ENCODE data around the gene MROH7. TPM values are rescaled to one million over a fixed set of nuclear protein-coding genes. Genes with fewer than 3 reads are reported as not detected.

Gene MROH7
- total RNA-seq, 6 experiments from 2014 or later, result 0.09 TPM; not detected in 5

GRCh38 chr1:54611621-54612020, 30.0 kb upstream of the MROH7 start:
- Mint-ChIP-seq H3K36me3 (ENCODE audit: low read depth) (no peaks in the 10 kb centered on the region), H3K4me3 (no peak overlapping the region), H3K9me3 (no peaks in the 10 kb centered on the region), H3K27me3 (ENCODE audit: insufficient read depth) (peaks cover 12% of the 10 kb centered on the region), H3K4me1 (ENCODE audit: low read depth) (peaks cover 6% of the 10 kb centered on the region; the same call in 1 of the 2 replicates), H3K27ac (no peak overlapping the region)
- no peak for DNase-seq
- TF ChIP-seq, protein P1, sequence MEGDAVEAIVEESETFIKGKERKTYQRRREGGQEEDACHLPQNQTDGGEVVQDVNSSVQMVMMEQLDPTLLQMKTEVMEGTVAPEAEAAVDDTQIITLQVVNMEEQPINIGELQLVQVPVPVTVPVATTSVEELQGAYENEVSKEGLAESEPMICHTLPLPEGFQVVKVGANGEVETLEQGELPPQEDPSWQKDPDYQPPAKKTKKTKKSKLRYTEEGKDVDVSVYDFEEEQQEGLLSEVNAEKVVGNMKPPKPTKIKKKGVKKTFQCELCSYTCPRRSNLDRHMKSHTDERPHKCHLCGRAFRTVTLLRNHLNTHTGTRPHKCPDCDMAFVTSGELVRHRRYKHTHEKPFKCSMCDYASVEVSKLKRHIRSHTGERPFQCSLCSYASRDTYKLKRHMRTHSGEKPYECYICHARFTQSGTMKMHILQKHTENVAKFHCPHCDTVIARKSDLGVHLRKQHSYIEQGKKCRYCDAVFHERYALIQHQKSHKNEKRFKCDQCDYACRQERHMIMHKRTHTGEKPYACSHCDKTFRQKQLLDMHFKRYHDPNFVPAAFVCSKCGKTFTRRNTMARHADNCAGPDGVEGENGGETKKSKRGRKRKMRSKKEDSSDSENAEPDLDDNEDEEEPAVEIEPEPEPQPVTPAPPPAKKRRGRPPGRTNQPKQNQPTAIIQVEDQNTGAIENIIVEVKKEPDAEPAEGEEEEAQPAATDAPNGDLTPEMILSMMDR (IDR thresholded peaks at IDR 0.05), result no peak

DNA sequence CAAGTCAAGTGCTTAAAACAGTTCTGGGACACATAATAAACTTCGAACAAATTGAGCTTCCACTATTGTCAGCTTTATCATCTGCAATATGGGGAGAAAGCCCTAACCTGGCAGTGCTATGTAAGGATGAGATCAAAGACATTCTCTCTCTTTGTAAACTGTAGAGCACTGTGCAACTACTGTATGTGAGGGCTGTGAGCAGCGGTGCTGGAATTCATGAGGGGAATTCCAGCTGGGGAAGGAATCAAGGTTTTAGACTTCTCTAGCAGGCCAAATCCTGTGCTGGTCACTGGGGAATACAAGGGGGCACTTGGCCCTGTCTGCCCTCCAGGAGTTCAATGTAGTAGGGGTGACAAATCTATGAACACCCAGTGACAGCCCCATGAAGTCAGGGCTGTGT, 27.6 kb upstream of the MROH7 start:
- Mint-ChIP-seq H3K27ac (no peak overlapping the region), H3K27me3 (ENCODE audit: insufficient read depth) (peaks cover 29% of the 10 kb centered on the region), H3K4me3 (no peak overlapping the region), H3K9me3 (no peaks in the 10 kb centered on the region), H3K36me3 (ENCODE audit: low read depth) (no peaks in the 10 kb centered on the region), H3K4me1 (ENCODE audit: low read depth) (peaks cover 6% of the 10 kb centered on the region; the same call in 1 of the 2 replicates)
- TF ChIP-seq, protein P1 (IDR thresholded peaks at IDR 0.05), result no peak
- no peak for DNase-seq

DNA sequence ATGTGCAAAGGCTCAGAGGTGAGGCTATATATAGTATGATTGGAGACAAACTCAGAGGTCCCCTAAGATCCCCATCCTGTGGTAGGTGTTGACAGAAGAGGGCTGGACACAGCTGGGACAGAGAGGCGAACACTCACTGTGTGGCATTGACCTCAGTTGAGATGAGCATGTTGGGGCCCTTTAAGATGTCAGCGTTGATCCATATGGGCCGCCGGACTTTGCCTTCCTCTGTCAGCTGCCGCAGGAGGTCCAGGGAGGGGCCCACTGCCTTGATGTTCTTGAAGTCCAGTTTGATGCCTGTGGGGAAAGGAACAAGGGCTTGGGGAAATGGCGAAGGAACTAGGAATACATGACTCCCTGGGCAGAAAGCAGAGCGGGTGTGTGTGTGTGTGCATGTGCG, 27.0 kb upstream of the MROH7 start:
- Mint-ChIP-seq H3K4me3 (no peak overlapping the region), H3K36me3 (ENCODE audit: low read depth) (no peaks in the 10 kb centered on the region), H3K9me3 (no peaks in the 10 kb centered on the region), H3K4me1 (ENCODE audit: low read depth) (peaks cover 6% of the 10 kb centered on the region; the same call in 1 of the 2 replicates), H3K27ac (no peak overlapping the region), H3K27me3 (ENCODE audit: insufficient read depth) (peaks cover 30% of the 10 kb centered on the region)
- no peak for DNase-seq
- TF ChIP-seq, protein P1 (IDR thresholded peaks at IDR 0.05), result no peak

- H3K27ac Mint-ChIP-seq, result no peak overlapping the region
- no peaks in the 10 kb centered on the region for H3K9me3 Mint-ChIP-seq
- peaks cover 6% of the 10 kb centered on the region; the same call in 1 of the 2 replicates for H3K4me1 Mint-ChIP-seq (ENCODE audit: low read depth)
- peaks cover 34% of the 10 kb centered on the region for H3K27me3 Mint-ChIP-seq (ENCODE audit: insufficient read depth)
- TF ChIP-seq, protein P1 (IDR thresholded peaks at IDR 0.05), result no peak
- H3K36me3 Mint-ChIP-seq (ENCODE audit: low read depth), result no peaks in the 10 kb centered on the region
- H3K4me3 Mint-ChIP-seq, result no peak overlapping the region
- no peak for DNase-seq
Measured at GRCh38 chr1:54615531-54616279, 25.9 kb upstream of the MROH7 start.

- Mint-ChIP-seq H3K4me3 (no peak overlapping the region), H3K36me3 (ENCODE audit: low read depth) (no peaks in the 10 kb centered on the region), H3K4me1 (ENCODE audit: low read depth) (no peaks in the 10 kb centered on the region), H3K27ac (no peak overlapping the region), H3K27me3 (ENCODE audit: insufficient read depth) (peaks cover 50% of the 10 kb centered on the region), H3K9me3 (no peaks in the 10 kb centered on the region)
- DNase-seq, result no peak
- TF ChIP-seq, protein P1 (IDR thresholded peaks at IDR 0.05), result no peak
Measured at GRCh38 chr1:54619749-54620148, 21.8 kb upstream of the MROH7 start.
